Neural cell (in vitro differentiated cells): ENCODE results near the gene BRD8. TPM values are rescaled to one million over a fixed set of nuclear protein-coding genes. Genes with fewer than 3 reads are reported as not detected.

Experiments
- H2AFZ ChIP-seq: fragments of 200-600, 300-800 bp; sonication (generic), shearing (Covaris generic); 2 replicates; pipeline ENCODE4 v1.6.0; 2014; ENCODE audit warnings: low read depth, mild to moderate bottlenecking, antibody characterized with exemption, low read length, moderate library complexity
- H3F3A ChIP-seq: fragments of 200-600 bp; shearing (Covaris generic); 2 replicates; pipeline ENCODE4 v1.6.1; 2016; ENCODE audit warnings: mild to moderate bottlenecking, moderate library complexity, mixed read lengths, antibody characterized with exemption, low read length; ENCODE audit not compliant: insufficient read depth, poor library complexity, severe bottlenecking
- H3K27ac ChIP-seq: fragments of 200-600, 300-800 bp; sonication (generic), shearing (Covaris generic); 2 replicates; pipeline ENCODE4 v1.5.1; 2014; ENCODE audit warnings: mild to moderate bottlenecking, low read length, moderate library complexity
- H3K27me3 ChIP-seq: fragments of 300-800, 200-600 bp; sonication (generic), shearing (Covaris generic); 2 replicates; pipeline ENCODE4 v1.6.0; 2014; ENCODE audit warnings: mild to moderate bottlenecking, low read depth, low read length, moderate library complexity; ENCODE audit not compliant: insufficient read depth
- H3K36me3 ChIP-seq: fragments of 300-800, 200-600 bp; sonication (generic), shearing (Covaris generic); 2 replicates; pipeline ENCODE4 v1.5.1; 2014; ENCODE audit warnings: mild to moderate bottlenecking, antibody characterized with exemption, low read length, moderate library complexity; ENCODE audit not compliant: insufficient read depth
- H3K4me2 ChIP-seq: fragments of 300-800, 200-600 bp; sonication (generic), shearing (Covaris generic); 2 replicates; pipeline ENCODE4 v1.6.0; 2014; ENCODE audit warnings: mild to moderate bottlenecking, low read length
- H3K4me3 ChIP-seq: fragments of 300-800, 200-600 bp; sonication (generic), shearing (Covaris generic); 2 replicates; pipeline ENCODE4 v1.5.1; 2014; ENCODE audit warnings: mild to moderate bottlenecking, low read length, moderate library complexity
- H3K79me2 ChIP-seq: fragments of 200-600 bp; shearing (Covaris generic); replicated peaks from 2 replicates; pipeline ENCODE4 v1.6.0; 2014; ENCODE audit warnings: mild to moderate bottlenecking, low read length, moderate library complexity; ENCODE audit not compliant: insufficient read depth
- H3K9ac ChIP-seq: fragments of 300-800, 200-600 bp; sonication (generic), shearing (Covaris generic); 2 replicates; pipeline ENCODE4 v1.6.1; 2016; ENCODE audit warnings: mild to moderate bottlenecking, low read length, mixed read lengths
- H3K9me2 ChIP-seq: fragments of 200-600 bp; shearing (Covaris generic); 2 replicates; pipeline ENCODE4 v1.6.1; 2016; ENCODE audit warnings: mild to moderate bottlenecking, low read length, mixed read lengths; ENCODE audit not compliant: insufficient read depth
- H3K9me3 ChIP-seq: fragments of 200-600, 300-800 bp; sonication (generic), shearing (Covaris generic); 2 replicates; pipeline ENCODE4 v1.6.1; 2016; ENCODE audit warnings: mild to moderate bottlenecking, mixed run types, low read length, moderate library complexity, mixed read lengths
- H4K20me1 ChIP-seq: fragments of 200-600 bp; shearing (Covaris generic); 2 replicates; pipeline ENCODE4 v1.6.1; 2016; ENCODE audit warnings: mild to moderate bottlenecking, mixed run types; ENCODE audit not compliant: insufficient read depth
- CTCF ChIP-seq: fragments of 450-650 bp; IDR thresholded peaks from 2 replicates; pipeline ENCODE4 v1.5.1; 2014; ENCODE audit warnings: antibody characterized with exemption, mild to moderate bottlenecking, moderate library complexity; ENCODE audit not compliant: poor library complexity, severe bottlenecking
- EP300 ChIP-seq: fragments of 450-650 bp; conservative IDR thresholded peaks from 2 replicates; pipeline ENCODE4 v1.6.1; 2014; ENCODE audit warnings: antibody characterized with exemption, mild to moderate bottlenecking, moderate library complexity; ENCODE audit not compliant: poor library complexity, severe bottlenecking
- EZH2 ChIP-seq: fragments of 200-600, 300-800 bp; shearing (Covaris generic), sonication (generic); IDR thresholded peaks from 2 replicates; pipeline ENCODE4 v1.6.1; 2014; ENCODE audit warnings: antibody characterized with exemption, low read length, borderline replicate concordance, mild to moderate bottlenecking; ENCODE audit not compliant: insufficient read depth, poor library complexity, severe bottlenecking
- MXI1 ChIP-seq: fragments of 450-650 bp; conservative IDR thresholded peaks from 2 replicates; pipeline ENCODE4 v1.6.1; 2014; ENCODE audit warnings: antibody characterized with exemption, mild to moderate bottlenecking; ENCODE audit not compliant: poor library complexity, severe bottlenecking
- POLR2AphosphoS5 ChIP-seq: IDR thresholded peaks from 2 replicates; pipeline ENCODE4 v1.6.1; 2012
- RAD21 ChIP-seq: fragments of 450-650 bp; conservative IDR thresholded peaks from 2 replicates; pipeline ENCODE4 v1.6.1; 2014; ENCODE audit warnings: antibody characterized with exemption, mild to moderate bottlenecking, moderate library complexity
- REST ChIP-seq: IDR thresholded peaks from 2 replicates; pipeline ENCODE4 v1.6.1; 2012; ENCODE audit warnings: borderline replicate concordance
- SMC3 ChIP-seq: fragments of 450-650 bp; conservative IDR thresholded peaks from 2 replicates; pipeline ENCODE4 v1.6.1; 2014; ENCODE audit warnings: antibody characterized with exemption, mild to moderate bottlenecking, moderate library complexity; ENCODE audit not compliant: poor library complexity
- TAF1 ChIP-seq: IDR thresholded peaks from 2 replicates; pipeline ENCODE4 v1.6.1; 2012; ENCODE audit warnings: low read depth
- polyA plus RNA-seq: library from polyadenylated mRNA; depleted of rRNA; stranded (reverse); fragments of >200 nt; gene quantifications from 2 replicates; pipeline ENCODE4 v1.2.3, GENCODE V29; 2014

The BRD8 gene
- polyA plus RNA-seq, 1 donor from 2014 or later: 96.1 TPM

GRCh38 chr5:138129347-138129746 lies 49.1 kb downstream of the BRD8 start:
- TF ChIP-seq EZH2 (no peak), MXI1 (no peak), RAD21 (no peak), SMC3 (no peak), TAF1 (no peak), EP300 (no peak), REST (no peak), CTCF (no peak), POLR2AphosphoS5 (no peak)
- H3K9me2 ChIP-seq: no peaks in the 10 kb centered on the region
- H2AFZ ChIP-seq: no peak overlapping the region
- no peak overlapping the region for H3K4me2 ChIP-seq
- no peaks in the 10 kb centered on the region for H3K79me2 ChIP-seq
- H3K36me3 ChIP-seq: no peaks in the 10 kb centered on the region
- H3K27me3 ChIP-seq: no peaks in the 10 kb centered on the region
- no peaks in the 10 kb centered on the region for H3F3A ChIP-seq
- no peak overlapping the region for H3K27ac ChIP-seq
- no peak overlapping the region for H3K9ac ChIP-seq
- H3K9me3 ChIP-seq: no peaks in the 10 kb centered on the region
- H4K20me1 ChIP-seq: no peaks in the 10 kb centered on the region
- no peak overlapping the region for H3K4me3 ChIP-seq

GRCh38 chr5:138128334-138128733 lies 50.1 kb downstream of the BRD8 start:
- no peak for TF ChIP-seq REST
- no peak for TF ChIP-seq CTCF
- TF ChIP-seq EP300: no peak

More at GRCh38 chr5:138128334-138128733, 50.1 kb downstream of the BRD8 start:
- no peaks in the 10 kb centered on the region for H4K20me1 ChIP-seq
- H3K4me3 ChIP-seq: no peak overlapping the region
- no peak overlapping the region for H3K4me2 ChIP-seq
- H2AFZ ChIP-seq: no peak overlapping the region
- no peak overlapping the region for H3K9ac ChIP-seq
- no peaks in the 10 kb centered on the region for H3K27me3 ChIP-seq
- H3K9me2 ChIP-seq: no peaks in the 10 kb centered on the region
- no peaks in the 10 kb centered on the region for H3K9me3 ChIP-seq
- H3F3A ChIP-seq: no peaks in the 10 kb centered on the region
- no peaks in the 10 kb centered on the region for H3K36me3 ChIP-seq
- no peaks in the 10 kb centered on the region for H3K79me2 ChIP-seq
- no peak overlapping the region for H3K27ac ChIP-seq
